Activated CD8-positive, alpha-beta T cell treated with anti-CD3 and anti-CD28 coated beads, Interleukin-2, amount 10 ng/mL, durations not matched to agents 7 days and 5 days (primary cell): Measurements from ENCODE around the gene SPOCD1. TPM values are rescaled to one million over a fixed set of nuclear protein-coding genes. Genes with fewer than 3 reads are reported as not detected.
A peak's percentile ranks its signal among the peaks of the same experiment; 100 is the strongest.
"Not testable (repeated sequence)": the region's sequence is repeated elsewhere in the genome, so short reads cannot be mapped to it uniquely, and the experiment has no call there.

ENCODE experiments used
- ATAC-seq: fragments of 150-1000 bp; cut with Tn5 transposase; one replicate; pipeline ENCODE4 v1.10.0; 2021; ENCODE audit warnings: moderate library complexity
- CTCF ChIA-PET: fragments of 350-600 bp; sonication (Branson Sonifier 250); formaldehyde crosslinking; loops from one replicate; lab custom pipeline; 2021; ENCODE audit warnings: antibody characterized with exemption; lab: Charles Lee
- POLR2A ChIA-PET: fragments of 350-600 bp; sonication (Branson Sonifier 250); formaldehyde crosslinking; loops from one replicate; lab custom pipeline; 2021; ENCODE audit warnings: antibody characterized with exemption; lab: Charles Lee
- DNase-seq: peaks from one replicate; pipeline ENCODE4 v3.0.0-alpha.2; 2020
- H3K27ac Mint-ChIP-seq: one replicate; pipeline ENCODE4 v1.8.0; 2021; ENCODE audit warnings: mild to moderate bottlenecking, mixed read lengths
- H3K27me3 Mint-ChIP-seq: one replicate; pipeline ENCODE4 v1.8.0; 2021; ENCODE audit warnings: low read depth, mixed read lengths
- H3K36me3 Mint-ChIP-seq: one replicate; pipeline ENCODE4 v1.8.0; 2021; ENCODE audit warnings: low read depth, mixed read lengths
- H3K4me1 Mint-ChIP-seq: one replicate; pipeline ENCODE4 v1.8.0; 2021; ENCODE audit warnings: low read depth, mixed read lengths
- H3K4me3 Mint-ChIP-seq: one replicate; pipeline ENCODE4 v1.8.0; 2021; ENCODE audit warnings: mild to moderate bottlenecking, mixed read lengths
- H3K9me3 Mint-ChIP-seq: one replicate; pipeline ENCODE4 v1.8.0; 2022; ENCODE audit warnings: mixed read lengths; ENCODE audit not compliant: insufficient read depth
- total RNA-seq, 2 experiments: library from RNA; stranded (reverse); gene quantifications; one replicate each; pipeline ENCODE4 v1.2.3, GENCODE V29; 2021

Gene SPOCD1
- total RNA-seq, 2 experiments from 2014 or later: not detected

GRCh38 chr1:31828926-31829690, 13.3 kb upstream of the SPOCD1 start:
- DNase-seq (peak; percentile 18), ATAC-seq (no peak)
- CTCF ChIA-PET: interaction anchor here (1.1 kb wide), 1 partner anchor 11 kb away, joined by 3 read pairs; no protein-coding TSS in a partner anchor
- Mint-ChIP-seq H3K27ac (peak overlapping the region; percentile 82), H3K36me3 (no peaks in the 10 kb centered on the region), H3K9me3 (no peaks in the 10 kb centered on the region), H3K4me1 (peaks cover 34% of the 10 kb centered on the region), H3K27me3 (no peaks in the 10 kb centered on the region), H3K4me3 (no peak overlapping the region)
- POLR2A ChIA-PET: no interaction called here

GRCh38 chr1:31828341-31828740, 12.5 kb upstream of the SPOCD1 start:
- Mint-ChIP-seq H3K36me3 (no peaks in the 10 kb centered on the region), H3K4me3 (no peak overlapping the region), H3K9me3 (no peaks in the 10 kb centered on the region), H3K27ac (peak overlapping the region; percentile 82), H3K4me1 (peaks cover 34% of the 10 kb centered on the region), H3K27me3 (no peaks in the 10 kb centered on the region)
- POLR2A ChIA-PET: no interaction called here
- ATAC-seq: no peak
- DNase-seq: peak; percentile 51
- CTCF ChIA-PET: no interaction called here

- H3K36me3 Mint-ChIP-seq: no peaks in the 10 kb centered on the region
- ChIA-PET CTCF (interaction anchor here (0.6 to 1.7 kb wide), 6 partner anchors 28 to 1290 kb away, joined by 3 to 5 read pairs (median 3); partner anchors contain the start of gene PTP4A2), POLR2A (interaction anchor here (0.8 kb wide), 1 partner anchor 9 kb away, joined by 3 read pairs; no protein-coding TSS in a partner anchor)
- DNase-seq: no peak
- peaks cover 27% of the 10 kb centered on the region for H3K4me1 Mint-ChIP-seq
- no peak overlapping the region for H3K27ac Mint-ChIP-seq
- no peak for ATAC-seq
- no peaks in the 10 kb centered on the region for H3K27me3 Mint-ChIP-seq
- H3K4me3 Mint-ChIP-seq: no peak overlapping the region
- H3K9me3 Mint-ChIP-seq: no peaks in the 10 kb centered on the region
Measured at GRCh38 chr1:31823780-31824179, 8.0 kb upstream of the SPOCD1 start.

GRCh38 chr1:31822766-31823165, 6.9 kb upstream of the SPOCD1 start:
- H3K9me3 Mint-ChIP-seq: no peaks in the 10 kb centered on the region
- ATAC-seq (no peak), DNase-seq (no peak)
- no peaks in the 10 kb centered on the region for H3K36me3 Mint-ChIP-seq
- H3K27me3 Mint-ChIP-seq: no peaks in the 10 kb centered on the region
- H3K27ac Mint-ChIP-seq: no peak overlapping the region
- no peak overlapping the region for H3K4me3 Mint-ChIP-seq
- ChIA-PET CTCF (interaction anchor here (0.7 to 1.7 kb wide), 3 partner anchors 43 to 1291 kb away, joined by 3 to 5 read pairs (median 4); no protein-coding TSS in a partner anchor), POLR2A (no interaction called here)
- H3K4me1 Mint-ChIP-seq: peaks cover 17% of the 10 kb centered on the region

GRCh38 chr1:31820196-31820595, 4.4 kb upstream of the SPOCD1 start:
- peaks cover 12% of the 10 kb centered on the region for H3K4me1 Mint-ChIP-seq
- POLR2A ChIA-PET, H3K27me3 Mint-ChIP-seq, ATAC-seq, H3K9me3 Mint-ChIP-seq, DNase-seq, H3K36me3 Mint-ChIP-seq, H3K4me3 Mint-ChIP-seq, H3K27ac Mint-ChIP-seq: not testable (repeated sequence)
- CTCF ChIA-PET: interaction anchor here (1.5 kb wide), 1 partner anchor 144 kb away, joined by 4 read pairs; no protein-coding TSS in a partner anchor

GRCh38 chr1:31818206-31818605, 2.4 kb upstream of the SPOCD1 start:
- DNase-seq (no peak), ATAC-seq (no peak)
- H3K27ac Mint-ChIP-seq: no peak overlapping the region
- H3K27me3 Mint-ChIP-seq: no peaks in the 10 kb centered on the region
- ChIA-PET POLR2A (interaction anchor here (0.5 to 1.7 kb wide), 2 partner anchors 122 to 126 kb away, joined by 3 to 5 read pairs; no protein-coding TSS in a partner anchor), CTCF (interaction anchor here (1.3 to 5.8 kb wide), 5 partner anchors 12 to 150 kb away, joined by 3 to 57 read pairs (median 5); no protein-coding TSS in a partner anchor)
- H3K36me3 Mint-ChIP-seq: no peaks in the 10 kb centered on the region
- no peaks in the 10 kb centered on the region for H3K9me3 Mint-ChIP-seq
- no peak overlapping the region for H3K4me3 Mint-ChIP-seq
- H3K4me1 Mint-ChIP-seq: peaks cover 12% of the 10 kb centered on the region

GRCh38 chr1:31816947-31817346, 1.1 kb upstream of the SPOCD1 start:
- not testable (repeated sequence) for H3K4me3 Mint-ChIP-seq, H3K27me3 Mint-ChIP-seq, H3K36me3 Mint-ChIP-seq, H3K9me3 Mint-ChIP-seq, ATAC-seq, DNase-seq, H3K27ac Mint-ChIP-seq
- POLR2A ChIA-PET: interaction anchor here (1.5 to 1.7 kb wide), 2 partner anchors 72 to 128 kb away, joined by 5 read pairs; no protein-coding TSS in a partner anchor
- peaks cover 12% of the 10 kb centered on the region for H3K4me1 Mint-ChIP-seq
- CTCF ChIA-PET: interaction anchor here (0.6 to 5.8 kb wide), 10 partner anchors 12 to 312 kb away, joined by 3 to 57 read pairs (median 4); no protein-coding TSS in a partner anchor

- ChIA-PET POLR2A (interaction anchor here (0.7 to 1.5 kb wide), 2 partner anchors 11 to 73 kb away, joined by 3 to 5 read pairs; no protein-coding TSS in a partner anchor), CTCF (interaction anchor here (0.6 to 5.8 kb wide), 14 partner anchors 11 to 313 kb away, joined by 3 to 57 read pairs (median 4); no protein-coding TSS in a partner anchor)
- not testable (repeated sequence) for H3K27ac Mint-ChIP-seq, H3K4me3 Mint-ChIP-seq, H3K9me3 Mint-ChIP-seq, H3K27me3 Mint-ChIP-seq, DNase-seq, ATAC-seq, H3K36me3 Mint-ChIP-seq
- peaks cover 12% of the 10 kb centered on the region for H3K4me1 Mint-ChIP-seq
Measured at GRCh38 chr1:31816501-31816900, 679 bp upstream of the SPOCD1 start.

- no peaks in the 10 kb centered on the region for H3K27me3 Mint-ChIP-seq
- no peaks in the 10 kb centered on the region for H3K9me3 Mint-ChIP-seq
- no peak for DNase-seq
- H3K27ac Mint-ChIP-seq: no peak overlapping the region
- H3K36me3 Mint-ChIP-seq: no peaks in the 10 kb centered on the region
- ATAC-seq: peak; percentile 10
- peaks cover 12% of the 10 kb centered on the region for H3K4me1 Mint-ChIP-seq
- POLR2A ChIA-PET: interaction anchor here (1.1 kb wide), 2 partner anchors 8 to 125 kb away, joined by 3 read pairs; no protein-coding TSS in a partner anchor
- CTCF ChIA-PET: interaction anchor here (0.6 to 5.8 kb wide), 17 partner anchors 9 to 170 kb away, joined by 3 to 57 read pairs (median 4); partner anchors contain the start of gene PTP4A2
- no peak overlapping the region for H3K4me3 Mint-ChIP-seq
Measured at GRCh38 chr1:31815307-31815645, 546 bp downstream of the SPOCD1 start.

- Mint-ChIP-seq H3K27ac (no peak overlapping the region), H3K27me3 (peaks cover 3% of the 10 kb centered on the region), H3K36me3 (no peaks in the 10 kb centered on the region), H3K4me3 (no peak overlapping the region), H3K4me1 (peaks cover 12% of the 10 kb centered on the region), H3K9me3 (no peaks in the 10 kb centered on the region)
- CTCF ChIA-PET: interaction anchor here (0.6 to 5.8 kb wide), 12 partner anchors 10 to 171 kb away, joined by 3 to 57 read pairs (median 4); partner anchors contain the start of gene PTP4A2
- DNase-seq: no peak
- POLR2A ChIA-PET: interaction anchor here (0.6 to 1.1 kb wide), 3 partner anchors 9 to 176 kb away, joined by 3 read pairs; no protein-coding TSS in a partner anchor
- ATAC-seq: no peak
Measured at GRCh38 chr1:31814631-31815306, 1.1 kb downstream of the SPOCD1 start.

GRCh38 chr1:31814041-31814511, 1.7 kb downstream of the SPOCD1 start:
- POLR2A ChIA-PET: interaction anchor here (0.7 kb wide), 1 partner anchor 75 kb away, joined by 3 read pairs; no protein-coding TSS in a partner anchor
- no peak for ATAC-seq
- DNase-seq: no peak

More at GRCh38 chr1:31814041-31814511, 1.7 kb downstream of the SPOCD1 start:
- Mint-ChIP-seq H3K4me3 (no peak overlapping the region), H3K27me3 (peaks cover 6% of the 10 kb centered on the region), H3K9me3 (no peaks in the 10 kb centered on the region), H3K36me3 (no peaks in the 10 kb centered on the region), H3K27ac (no peak overlapping the region), H3K4me1 (peaks cover 12% of the 10 kb centered on the region)
- CTCF ChIA-PET: interaction anchor here (1.1 to 5.8 kb wide), 6 partner anchors 10 to 249 kb away, joined by 3 to 57 read pairs (median 7); no protein-coding TSS in a partner anchor
